ENCODE data around the gene PLCH1. TPM values are rescaled to one million over a fixed set of nuclear protein-coding genes. Genes with fewer than 3 reads are reported as not detected.
A peak's percentile ranks its signal among the peaks of the same experiment; 100 is the strongest.

The PLCH1 gene
- total and polyA plus RNA-seq, 2 of the 13 experiments (the other 11 are each of a cell fraction or from before 2014, with no cell fraction given) = 2.0 to 3.0 TPM

DNA sequence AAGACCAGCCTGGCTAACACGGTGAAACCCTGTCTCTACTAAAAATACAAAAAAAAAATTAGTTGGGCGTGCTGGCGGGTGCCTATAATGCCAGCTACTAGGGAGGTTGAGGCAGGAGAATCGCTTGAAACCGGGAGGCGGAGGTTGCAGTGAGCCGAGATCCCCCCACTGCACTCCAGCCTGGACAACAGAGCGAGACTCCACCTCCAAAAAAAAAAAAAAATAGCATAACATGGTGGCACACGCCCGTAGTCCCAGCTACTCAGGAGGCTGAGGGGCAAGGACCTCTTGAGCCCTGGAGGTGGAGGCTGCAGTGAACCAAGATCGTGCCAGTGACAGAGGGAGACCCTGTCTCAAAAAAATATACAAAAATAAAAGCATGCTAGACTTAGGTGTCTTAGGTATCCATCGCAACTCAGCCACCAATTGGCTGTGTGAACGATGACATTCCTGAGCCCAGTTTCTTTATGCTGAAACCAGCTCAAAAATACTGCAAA is 6.2 kb downstream of the PLCH1 start:
- whole genome bisulfite sequencing (ENCODE audit: low lambda C conversion rate) = 10% methylated on average over 13 of the region's 13 CpGs
- Histone ChIP-seq H3K4me2 (ENCODE audit: low read depth, low read length) (peak overlapping the region; percentile 89), H4K20me1 (ENCODE audit: insufficient read depth, low read length) (no peaks in the 10 kb centered on the region), H3K27ac (ENCODE audit: extremely low read length, insufficient read depth, low read length) (peak overlapping the region; percentile 69), H3K9ac (ENCODE audit: insufficient read depth, low read depth, low read length) (peak overlapping the region; percentile 44), H3K36me3 (replicated peaks in 1 of 2; ENCODE audit: control insufficient read depth in 1 of 2, insufficient read depth in 2 of 2, low read length in 2 of 2) (no peaks in the 10 kb centered on the region), H3K9me3 (ENCODE audit: low read length) (no peaks in the 10 kb centered on the region), H2AFZ (ENCODE audit: low read length) (no peak overlapping the region), H3K4me1 (ENCODE audit: insufficient read depth, low read length) (peaks cover 46% of the 10 kb centered on the region), H3K4me3 (replicated peaks in 1 of 3; ENCODE audit: insufficient read depth in 1 of 3, low read depth in 2 of 3, low read length in 3 of 3) (peak overlapping the region; percentile 51 to 60 (median 52)), H3K27me3 (ENCODE audit: control insufficient read depth in 1 of 2, insufficient read depth in 2 of 2, low read length in 2 of 2) (no peaks in the 10 kb centered on the region; a peak in 1 of 5 replicates), H3K79me2 (ENCODE audit: insufficient read depth, low read length) (no peaks in the 10 kb centered on the region)
- DNase-seq (ENCODE audit: low spot score) = no peak
- FAIRE-seq = no peak
- ATAC-seq = peak; percentile 35
- ChIA-PET CTCF (ENCODE audit: low intra/inter-chr PET ratio, low total read pairs) (no interaction called here), POLR2A (interaction anchor here (0.7 to 2.9 kb wide), 6 partner anchors 11 to 131 kb away, joined by 3 to 12 read pairs (median 5); partner anchors contain the start of genes C3orf33 and SLC33A1)
- in situ Hi-C loops (cut with HindIII; ENCODE audit: extremely low pct_ligation_motif_present, low pct_unique_long_range_greater_than_20kb) (no loop called here), intact Hi-C loops (cut with micrococcal nuclease; ENCODE audit: unreplicated experiment) (loop anchor here (2.0 kb wide), 1 partner anchor 132 kb away; the partner anchor contains the start of gene GMPS)
- BruUV-seq (replicated peaks) = no TSS peak
- TF ChIP-seq ZNF362 (CRISPR knock-in tag; IDR thresholded peaks at IDR 0.05; ENCODE audit: borderline replicate concordance) = peak; percentile 83; the same call in 1 of the 2 replicates
- TF ChIP-seq ZNF772 (CRISPR knock-in tag; IDR thresholded peaks at IDR 0.05) = 0 out of 2 replicates have a peak, but pooled peaks have one; percentile 5
- TF ChIP-seq ZSCAN31 (CRISPR knock-in tag; IDR thresholded peaks at IDR 0.05; ENCODE audit: low read depth) = 0 out of 2 replicates have a peak, but pooled peaks have one; percentile 4
- no peak for TF ChIP-seq NCOA5 (CRISPR knock-in tag; IDR thresholded peaks at IDR 0.05)
- TF ChIP-seq FOXA3 (CRISPR knock-in tag; IDR thresholded peaks at IDR 0.05) = no peak
- 0 out of 2 replicates have a peak, but pooled peaks have one; percentile 50 for TF ChIP-seq ZNF605 (CRISPR knock-in tag; IDR thresholded peaks at IDR 0.05)
- peak; percentile 59; the same call in 1 of the 2 replicates for TF ChIP-seq ZMYM3 (CRISPR knock-in tag; IDR thresholded peaks at IDR 0.05)
- no peak; the same call in 1 of the 2 replicates for TF ChIP-seq GABPB1 (CRISPR knock-in tag; IDR thresholded peaks at IDR 0.05)
- no peak for TF ChIP-seq ZFP36 (IDR thresholded peaks at IDR 0.05; ENCODE audit: borderline replicate concordance, low read depth, low read length, partially characterized antibody)
- peak; percentile 96 for TF ChIP-seq ZNF121 (CRISPR knock-in tag; IDR thresholded peaks at IDR 0.05)
- TF ChIP-seq ZNF770 (CRISPR knock-in tag; IDR thresholded peaks at IDR 0.05) = peak; percentile 81

All from HepG2 (cell line).